ENCODE results near the gene BPIFB4.

BPIFB4 gene

DNA sequence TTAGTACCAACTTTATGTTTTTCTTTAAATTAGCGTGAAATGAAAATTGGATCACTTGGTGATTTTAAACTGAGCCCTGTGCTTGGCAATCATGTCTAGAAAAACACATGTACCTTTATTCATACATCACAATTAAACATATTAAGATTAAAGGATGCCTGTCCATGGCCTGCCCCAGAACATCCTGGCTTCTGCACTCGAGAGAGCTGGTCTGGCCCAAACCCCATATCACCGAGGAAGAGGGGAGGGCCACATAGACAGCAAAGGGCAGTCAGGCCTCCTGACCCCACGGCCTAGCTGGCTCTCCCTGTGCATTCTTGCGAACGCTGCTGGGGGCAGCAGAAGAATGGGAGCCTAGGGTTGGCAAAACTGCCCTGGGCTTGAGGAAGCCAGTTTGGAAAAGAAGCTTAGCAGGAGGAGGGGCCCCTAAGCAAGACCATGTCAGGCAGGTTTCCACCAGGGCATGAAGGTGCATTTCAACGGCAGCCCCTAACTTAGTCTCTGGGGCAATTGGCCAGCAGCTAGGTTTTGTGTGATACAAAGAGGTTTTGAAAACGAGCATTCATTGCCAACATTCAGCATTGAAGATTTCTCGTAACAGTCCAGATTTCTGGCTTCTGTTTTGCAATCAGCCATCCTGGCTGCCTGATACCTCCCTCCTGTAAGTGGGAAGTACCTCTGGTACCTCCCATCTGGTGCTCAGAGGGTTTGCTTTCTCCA is 17.2 kb upstream of the BPIFB4 start:
- DNase-seq = no peak

DNA sequence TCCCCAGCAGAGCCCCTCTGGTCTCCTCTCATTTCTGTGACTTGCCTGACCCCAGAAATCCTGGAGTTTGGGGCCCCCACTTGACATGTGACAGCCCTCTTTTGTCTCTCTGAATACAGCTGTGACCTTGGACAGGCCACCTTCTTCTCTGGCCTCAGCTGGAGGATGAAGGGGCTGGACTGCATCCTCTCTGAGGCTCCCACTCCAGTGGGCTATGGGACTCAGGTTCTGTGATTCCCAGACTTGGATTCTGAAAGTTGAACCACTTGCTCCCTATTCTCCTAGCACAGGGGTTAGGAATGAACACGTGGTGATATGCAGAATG is 16.7 kb upstream of the BPIFB4 start:
- DNase-seq = no peak

DNA sequence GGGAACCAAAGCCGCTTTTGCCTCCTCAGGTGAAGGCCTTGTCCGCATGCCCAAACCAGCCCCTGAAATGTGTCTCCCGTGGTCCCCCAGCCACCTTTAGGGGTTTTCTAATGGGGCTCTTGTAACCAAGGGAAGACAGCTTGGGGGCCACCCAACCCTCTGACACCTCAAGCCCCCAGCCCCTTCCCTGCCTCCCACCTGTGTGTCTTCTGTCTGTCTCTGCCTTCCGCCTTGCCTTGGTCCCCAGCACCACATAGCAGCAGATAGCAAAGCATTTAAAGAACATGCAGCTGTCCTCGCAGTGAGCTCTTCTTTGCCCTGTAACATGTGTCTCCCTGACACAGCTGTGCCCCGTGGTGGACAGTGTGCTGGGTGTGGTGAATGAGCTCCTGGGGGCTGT is 16.2 kb upstream of the BPIFB4 start:
- DNase-seq = no peak

DNA sequence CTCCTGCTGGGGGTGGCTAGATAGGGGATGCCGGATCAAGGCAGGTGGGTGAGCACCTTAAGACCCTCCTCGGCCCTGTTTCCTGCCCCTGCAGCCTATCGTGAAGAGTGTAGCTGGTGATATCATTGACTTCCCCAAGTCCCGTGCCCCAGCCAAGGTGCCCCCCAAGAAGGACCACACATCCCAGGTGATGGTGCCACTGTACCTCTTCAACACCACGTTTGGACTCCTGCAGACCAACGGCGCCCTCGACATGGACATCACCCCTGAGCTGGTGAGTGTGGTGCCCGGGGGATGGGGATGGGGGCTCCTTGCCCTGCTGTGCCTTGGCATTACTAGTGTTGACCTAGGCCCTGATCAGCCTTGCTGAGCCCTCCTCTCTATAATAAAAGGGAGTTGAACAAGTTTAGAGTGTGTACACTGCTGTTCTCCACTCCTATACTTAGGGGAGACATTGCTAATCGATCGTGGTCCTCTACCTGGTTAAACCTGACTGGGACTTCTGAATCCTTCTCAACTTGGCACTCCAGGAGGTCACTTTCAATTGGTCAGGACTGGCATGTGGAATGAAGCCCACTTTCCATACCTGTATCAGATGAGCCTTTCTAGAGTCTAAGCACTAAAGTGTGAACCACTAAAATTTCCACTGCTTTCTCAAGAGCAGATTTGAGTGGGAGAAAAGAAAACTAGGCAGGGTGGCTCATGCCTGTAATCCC is 14.7 kb upstream of the BPIFB4 start:
- DNase-seq = no peak

DNA sequence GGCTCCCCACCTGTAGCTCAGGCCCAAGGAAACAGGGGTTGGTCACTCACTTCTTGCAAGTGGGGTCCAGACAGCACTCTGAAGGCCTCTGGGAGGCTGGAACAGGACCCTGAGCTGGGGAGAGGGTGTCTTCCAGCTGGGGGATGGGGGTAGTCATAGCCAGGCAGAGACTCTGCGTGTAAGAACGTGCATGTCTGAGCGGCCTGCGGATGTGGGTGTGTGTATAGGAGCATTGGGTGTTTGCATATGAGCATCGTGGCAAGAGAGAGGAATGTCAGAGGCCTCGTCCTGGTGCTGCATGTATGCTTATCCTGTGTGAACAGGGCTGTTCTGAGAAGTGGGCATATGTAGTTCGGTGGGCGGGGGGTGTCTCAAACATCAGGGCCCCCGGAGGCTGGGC is 13.7 kb upstream of the BPIFB4 start:
- DNase-seq = no peak

DNA sequence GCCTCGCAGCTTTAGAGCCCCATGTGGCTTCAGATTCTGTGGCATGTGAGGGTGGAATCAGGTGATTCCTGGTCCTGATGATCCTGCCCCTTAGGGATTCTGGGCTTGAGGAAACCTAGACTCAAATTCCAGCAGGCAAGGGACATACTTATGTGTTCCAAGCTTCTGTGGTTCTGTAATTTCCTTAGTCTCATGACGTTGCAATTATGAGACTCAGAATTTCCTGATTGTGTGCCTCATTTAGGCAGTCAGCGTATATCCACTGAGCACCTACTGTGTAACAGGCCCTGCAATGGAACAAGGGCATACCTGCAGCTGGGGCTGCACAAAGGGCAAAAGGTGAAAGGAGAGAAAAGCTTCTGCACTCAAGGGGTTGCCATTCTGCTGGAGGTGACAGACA is 11.6 kb upstream of the BPIFB4 start:
- no peak for DNase-seq

DNA sequence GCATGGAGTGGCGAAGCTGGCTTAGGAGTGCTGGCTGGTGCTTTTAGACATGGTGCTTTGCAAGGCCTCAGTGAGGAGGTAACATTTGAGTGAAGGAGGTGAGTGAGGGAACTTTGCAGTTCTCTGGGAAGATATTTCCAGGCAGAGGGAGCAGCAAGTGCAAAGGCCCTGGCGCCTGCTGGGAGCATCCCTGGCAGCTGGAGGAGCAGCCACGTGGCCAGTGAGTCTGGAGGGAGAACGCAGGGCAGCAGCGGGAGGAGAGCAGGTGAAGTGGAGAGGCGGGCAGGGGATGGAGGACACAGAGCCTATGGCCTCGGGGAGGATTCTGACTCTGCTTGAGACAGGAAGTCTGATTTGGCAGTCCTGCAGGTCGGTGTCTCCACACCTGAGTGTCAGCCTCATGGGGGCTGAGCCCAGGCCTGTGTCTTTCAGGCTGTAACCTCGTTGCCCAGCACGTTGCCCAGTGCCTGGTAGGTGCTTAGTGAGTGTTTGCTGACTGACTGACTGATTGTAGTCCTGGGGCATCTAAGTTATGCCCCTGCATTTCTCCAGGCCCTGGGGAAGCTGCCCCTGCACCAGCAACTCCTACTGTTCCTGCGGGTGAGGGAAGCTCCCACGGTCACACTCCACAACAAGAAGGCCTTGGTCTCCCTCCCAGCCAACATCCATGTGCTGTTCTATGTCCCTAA is 11.0 kb upstream of the BPIFB4 start:
- no peak for DNase-seq

DNA sequence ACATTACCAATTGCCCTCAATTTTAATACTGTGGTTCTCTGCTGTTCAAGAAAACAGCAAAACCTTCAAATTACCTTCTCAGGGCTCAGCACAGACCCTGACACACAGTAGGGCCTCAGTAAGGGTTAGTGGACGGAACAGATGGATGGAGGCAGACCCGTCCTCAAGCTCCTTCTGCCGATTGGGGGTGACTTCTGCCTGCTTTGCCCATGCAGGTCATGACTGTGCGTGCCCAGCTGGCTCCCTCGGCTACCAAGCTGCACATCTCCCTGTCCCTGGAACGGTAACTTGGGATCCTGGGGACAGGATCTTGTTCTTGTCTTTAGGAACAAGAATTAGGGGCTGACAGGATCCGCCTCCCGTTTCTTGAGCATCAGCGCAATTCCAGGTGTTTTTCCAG is 9.8 kb upstream of the BPIFB4 start:
- DNase-seq = no peak

DNA sequence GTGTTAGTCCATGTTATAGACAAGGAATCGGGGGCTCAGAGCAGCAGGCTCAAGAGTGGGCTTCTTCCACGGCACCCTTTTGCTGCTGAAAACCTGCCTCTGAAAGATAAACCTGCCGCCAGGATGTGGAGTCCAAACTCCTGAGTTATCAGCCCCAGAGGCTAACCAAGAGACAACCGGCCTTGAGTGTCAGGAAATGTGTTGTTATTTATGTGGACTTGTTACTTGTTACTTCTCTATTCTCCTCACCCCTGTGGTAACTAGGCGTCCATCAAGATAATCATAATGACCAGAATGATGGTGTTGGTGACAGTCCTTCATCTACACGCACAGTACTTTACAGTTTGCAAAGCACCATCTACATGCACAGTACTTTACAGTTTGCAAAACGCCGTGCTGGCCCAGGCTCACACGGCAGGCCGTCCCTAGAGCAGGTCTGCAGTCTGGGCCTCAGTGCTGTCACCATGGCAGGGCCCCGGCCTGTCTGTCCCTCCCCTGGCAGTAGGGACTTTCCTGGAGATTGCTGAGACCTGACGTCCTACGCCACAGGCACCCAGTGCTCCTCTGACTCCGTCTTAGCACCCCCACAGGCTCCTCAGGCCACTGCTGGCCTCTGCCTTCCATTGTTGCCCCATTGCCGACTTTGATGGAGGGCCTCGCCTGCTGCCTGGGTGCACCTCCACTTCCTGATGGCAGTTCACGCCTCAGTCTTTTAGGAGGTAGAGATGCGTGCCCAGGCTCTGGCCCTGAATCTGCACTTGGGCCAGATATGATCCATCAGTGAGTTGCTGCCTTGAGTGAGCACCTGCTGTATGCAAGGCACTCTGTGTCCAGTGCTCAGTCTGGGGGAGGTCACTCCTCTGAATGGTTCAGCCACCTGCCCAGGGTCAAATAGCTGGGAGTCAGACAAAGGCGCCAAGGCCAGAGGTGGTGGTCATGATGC is 9.1 kb upstream of the BPIFB4 start:
- DNase-seq = no peak

DNA sequence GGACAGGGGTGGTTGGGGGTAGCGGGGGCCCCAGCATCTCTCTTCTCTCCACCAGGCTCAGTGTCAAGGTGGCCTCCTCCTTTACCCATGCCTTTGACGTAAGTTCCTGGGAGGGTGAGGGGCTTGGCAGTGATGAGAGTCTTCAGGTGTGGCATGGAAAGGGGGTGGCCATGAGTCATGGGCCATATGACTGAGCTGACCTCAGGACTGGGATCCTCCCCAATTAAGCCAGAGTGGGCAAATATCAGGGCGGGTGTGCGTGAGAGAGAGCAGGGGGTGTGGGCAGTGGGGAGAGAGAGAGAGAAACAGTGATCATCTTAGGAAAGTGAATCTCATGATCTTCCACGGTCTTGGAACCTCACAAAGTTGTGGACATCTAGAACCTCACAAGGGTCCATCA is 8.2 kb upstream of the BPIFB4 start:
- DNase-seq = no peak

DNA sequence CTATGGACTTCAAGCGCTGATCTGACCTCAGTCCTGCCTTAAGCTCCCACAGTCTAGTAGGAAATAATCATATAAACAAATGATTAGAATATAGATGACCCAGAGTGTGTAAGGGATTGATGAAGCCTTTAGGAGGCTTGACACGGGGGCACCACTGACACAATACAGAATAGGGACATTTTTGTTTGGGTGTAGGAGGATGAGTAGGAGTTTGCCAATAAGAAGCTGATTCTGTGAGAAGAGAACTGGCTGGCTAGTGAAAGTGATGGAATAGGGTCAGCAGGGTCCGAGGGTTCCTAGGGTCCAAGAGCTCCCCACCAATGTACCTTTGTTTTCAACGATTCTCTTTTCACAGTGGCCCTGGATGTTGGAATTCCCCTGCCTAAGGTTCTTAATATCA is 7.1 kb upstream of the BPIFB4 start:
- no peak for DNase-seq

DNA sequence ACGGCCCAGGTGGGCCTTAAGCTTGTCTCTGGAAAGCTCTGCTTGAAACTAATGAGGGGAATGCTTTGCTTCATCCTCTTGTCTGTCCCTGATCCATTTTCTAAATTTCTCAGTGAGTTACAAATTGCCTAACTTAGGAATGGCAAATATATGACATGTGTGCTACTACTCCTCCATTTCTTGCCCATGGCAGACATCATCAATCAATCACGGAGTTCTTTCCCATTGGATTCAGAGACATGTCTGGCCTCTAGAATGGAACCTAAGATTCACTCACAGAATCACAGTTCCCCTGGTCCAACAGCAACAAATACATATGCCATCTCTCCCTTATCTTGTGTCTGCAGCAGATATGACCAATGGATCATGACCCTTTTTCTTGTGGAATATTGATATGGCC is 6.6 kb upstream of the BPIFB4 start:
- no peak for DNase-seq

DNA sequence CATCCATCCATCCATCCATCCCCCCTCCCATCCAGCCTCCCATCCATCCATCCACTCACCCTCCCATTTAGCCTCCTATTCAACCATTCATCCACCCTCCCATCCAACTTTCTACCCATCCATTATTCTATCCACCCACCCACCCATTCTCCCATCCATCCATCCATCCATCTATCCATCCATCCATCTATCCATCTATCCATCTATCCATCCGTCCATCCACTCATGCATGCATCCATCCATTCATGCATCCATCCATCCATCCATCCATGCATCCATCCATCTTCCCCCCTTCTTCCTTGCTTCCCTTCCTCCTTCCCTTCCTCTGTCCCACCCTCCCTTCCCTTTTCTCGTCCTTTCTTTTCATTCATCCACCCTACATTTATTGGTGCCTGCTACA is 4.8 kb upstream of the BPIFB4 start:
- DNase-seq = no peak

DNA sequence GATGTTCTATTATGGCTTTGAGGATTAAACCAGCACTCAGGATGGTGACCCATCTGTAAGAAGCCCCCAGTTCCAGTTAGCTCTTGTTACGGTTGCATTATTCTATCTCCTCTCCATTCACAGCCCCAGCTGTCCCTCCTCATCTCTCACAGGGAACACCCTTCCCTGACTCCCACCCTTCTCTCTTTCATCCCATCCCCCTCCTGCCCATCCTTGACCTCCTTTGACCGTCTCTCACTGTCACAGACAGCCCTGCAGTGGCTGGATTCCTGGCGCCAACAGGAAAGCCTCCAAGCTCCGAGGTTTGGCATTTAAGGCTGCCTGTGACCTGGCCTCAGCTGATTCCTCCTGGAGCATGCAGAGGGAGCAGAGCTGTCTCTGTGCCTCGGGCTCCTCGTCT is 4.2 kb upstream of the BPIFB4 start:
- DNase-seq = no peak

DNA sequence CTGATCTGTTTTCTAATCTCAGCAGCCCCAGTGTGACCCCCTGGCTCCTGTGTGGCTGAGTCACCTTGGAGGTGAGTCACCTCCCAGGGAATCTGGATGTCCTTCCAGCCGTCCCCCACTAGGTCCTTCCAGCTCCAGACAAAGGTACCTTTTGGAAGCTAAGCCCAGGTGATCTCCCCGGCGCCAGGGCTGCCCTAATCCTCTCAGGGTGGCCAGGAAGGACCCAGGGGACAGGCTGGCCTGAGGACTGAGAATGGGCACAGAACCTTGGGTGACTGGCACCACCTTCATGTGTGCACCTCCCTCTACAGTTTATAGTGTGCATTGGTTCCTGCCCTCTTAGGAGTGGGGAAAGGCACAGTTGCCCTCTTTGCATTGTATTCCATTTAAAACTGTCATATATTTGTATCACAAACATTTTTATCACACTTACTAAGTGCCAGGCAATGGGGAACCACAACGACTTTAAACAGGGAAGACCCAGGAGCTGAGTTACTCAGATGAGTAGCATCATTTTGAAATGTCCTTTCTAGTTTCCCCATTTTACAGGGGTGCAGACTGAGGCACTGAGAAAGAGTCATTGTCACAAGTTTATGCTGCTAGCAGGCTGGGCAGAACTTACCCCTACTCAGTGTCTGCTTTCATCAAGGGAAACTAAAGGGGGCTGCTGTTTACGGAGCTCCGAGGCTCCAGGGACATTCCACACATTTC is 2.6 kb upstream of the BPIFB4 start:
- DNase-seq = no peak

DNA sequence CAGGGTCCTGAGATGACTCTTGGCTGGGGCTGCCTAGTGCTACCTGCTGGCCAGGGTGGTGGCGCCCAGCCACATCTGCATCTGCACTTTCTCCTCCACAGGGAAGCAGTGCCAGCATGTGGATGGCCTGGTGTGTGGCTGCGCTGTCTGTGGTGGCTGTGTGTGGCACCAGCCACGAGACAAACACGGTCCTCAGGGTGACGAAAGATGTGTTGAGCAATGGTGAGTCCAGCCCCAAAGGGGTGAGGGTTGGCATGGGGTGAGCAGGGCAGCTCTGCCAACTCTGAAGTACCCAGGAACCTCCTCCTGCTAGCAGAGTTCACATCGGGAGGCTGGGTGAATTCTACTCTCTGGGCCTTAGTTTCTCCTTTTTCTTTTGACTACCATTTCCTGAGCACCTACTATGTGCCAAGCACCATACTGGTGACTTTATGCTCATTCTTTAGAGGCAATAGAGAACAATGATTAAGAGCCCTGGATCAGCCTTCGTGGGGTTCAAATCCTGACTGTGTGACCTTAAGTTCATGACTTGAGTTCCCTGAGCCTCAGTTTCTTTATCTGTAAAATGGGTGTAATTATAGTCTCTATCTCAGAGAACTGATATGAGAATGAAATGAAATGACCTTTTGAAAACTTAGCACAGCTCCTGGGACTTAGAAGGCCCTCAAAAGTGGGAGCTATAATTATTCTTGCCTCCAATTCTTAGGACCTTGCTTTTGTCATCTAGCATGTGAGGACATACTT is 2.1 kb downstream of the BPIFB4 start:
- DNase-seq = no peak

DNA sequence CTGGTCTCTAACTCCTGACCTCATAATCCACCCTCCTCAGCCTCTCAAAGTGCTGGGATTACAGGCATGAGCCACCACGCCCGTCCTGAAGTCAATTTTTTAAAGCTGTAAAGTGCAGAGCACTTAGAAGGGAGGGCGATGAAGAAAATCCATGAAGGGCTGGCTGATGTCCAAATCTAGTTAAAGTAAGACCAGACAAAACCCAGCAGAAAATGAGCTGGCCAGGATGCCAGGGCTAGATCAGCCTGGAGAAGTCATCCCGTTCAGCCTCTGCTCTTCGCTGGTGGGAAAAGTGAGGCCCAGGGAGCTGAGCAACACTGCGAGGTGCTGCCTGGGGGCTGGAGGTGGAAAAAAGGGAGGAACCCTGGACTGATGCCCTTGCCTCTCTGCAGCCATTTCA is 3.1 kb downstream of the BPIFB4 start:
- DNase-seq = no peak

DNA sequence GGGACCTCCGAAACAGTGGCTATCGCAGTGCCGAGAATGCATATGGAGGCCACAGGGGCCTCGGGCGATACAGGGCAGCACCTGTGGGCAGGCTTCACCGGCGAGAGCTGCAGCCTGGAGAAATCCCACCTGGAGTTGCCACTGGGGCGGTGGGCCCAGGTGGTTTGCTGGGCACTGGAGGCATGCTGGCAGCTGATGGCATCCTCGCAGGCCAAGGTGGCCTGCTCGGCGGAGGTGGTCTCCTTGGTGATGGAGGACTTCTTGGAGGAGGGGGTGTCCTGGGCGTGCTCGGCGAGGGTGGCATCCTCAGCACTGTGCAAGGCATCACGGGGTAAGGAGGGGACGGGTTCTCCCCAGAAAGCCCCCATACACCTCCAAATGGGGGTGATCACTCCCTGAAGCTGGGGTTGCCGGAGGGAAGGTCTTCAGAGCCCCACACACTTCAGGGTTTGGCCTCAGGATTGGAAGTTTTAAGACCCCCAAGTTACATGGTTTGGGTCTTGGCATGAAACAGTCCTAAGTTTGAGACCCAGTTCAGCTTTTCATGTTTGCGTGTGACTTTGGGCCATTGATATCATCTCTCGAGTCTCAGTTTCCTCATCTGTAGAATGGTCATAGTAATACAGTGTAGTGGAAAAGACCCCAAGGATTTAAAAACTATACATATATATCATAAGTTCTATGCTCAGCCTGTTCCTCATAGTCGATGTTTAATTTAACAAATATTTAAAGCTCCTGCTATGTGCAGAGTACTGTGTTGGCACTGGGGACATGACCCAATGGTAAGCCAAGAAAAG is 4.3 kb downstream of the BPIFB4 start:
- no peak for DNase-seq

DNA sequence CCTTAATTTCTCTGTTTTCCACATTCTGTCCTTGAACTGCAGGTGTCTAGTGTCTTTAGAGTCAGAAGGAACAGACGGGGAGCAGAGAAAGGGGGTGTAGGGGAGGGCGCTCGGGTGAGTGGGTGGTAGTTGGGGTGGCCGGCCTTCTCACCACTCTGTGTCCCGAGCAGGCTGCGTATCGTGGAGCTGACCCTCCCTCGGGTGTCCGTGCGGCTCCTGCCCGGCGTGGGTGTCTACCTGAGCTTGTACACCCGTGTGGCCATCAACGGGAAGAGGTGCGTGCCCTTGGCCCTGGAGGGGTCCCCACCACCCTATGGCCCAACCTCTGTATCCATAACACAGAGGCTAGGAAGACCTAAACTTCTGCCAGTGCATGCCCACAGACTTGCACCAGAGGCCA is 5.3 kb downstream of the BPIFB4 start:
- no peak for DNase-seq

DNA sequence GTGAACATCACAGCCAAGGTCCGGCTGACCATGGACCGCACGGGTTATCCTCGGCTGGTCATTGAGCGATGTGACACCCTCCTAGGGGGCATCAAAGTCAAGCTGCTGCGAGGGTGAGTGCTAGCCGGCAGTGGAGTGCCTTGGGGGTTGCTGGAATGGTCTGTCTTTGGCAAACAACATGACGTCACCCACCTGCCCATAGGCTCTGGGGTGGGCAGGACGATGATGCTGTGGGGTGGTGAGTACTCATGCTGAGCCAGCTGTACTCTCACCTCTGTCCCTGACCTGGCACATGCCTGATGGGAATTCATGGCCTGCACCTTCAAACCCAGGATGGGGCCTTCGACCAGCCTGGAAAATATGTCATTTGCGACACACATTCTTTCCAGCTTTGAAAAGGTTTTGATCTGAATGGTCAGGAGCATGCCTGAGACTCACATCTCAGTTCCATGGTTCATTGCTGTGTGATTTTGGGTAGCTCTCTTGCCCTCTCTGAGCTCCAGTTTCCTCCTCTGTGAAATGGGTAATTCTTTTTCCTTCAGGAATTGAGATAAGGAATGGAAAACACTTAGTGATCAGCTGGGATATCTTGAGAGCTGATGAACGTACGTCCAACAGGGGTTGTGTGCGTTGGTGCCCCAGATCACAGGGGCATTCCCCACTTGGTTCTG is 6.7 kb downstream of the BPIFB4 start:
- no peak for DNase-seq
